ENCODE measurements around the gene ARL6IP4. TPM values are rescaled to one million over a fixed set of nuclear protein-coding genes. Genes with fewer than 3 reads are reported as not detected.

Gene ARL6IP4
- total RNA-seq, 1 donor from 2014 or later = 146 TPM

DNA sequence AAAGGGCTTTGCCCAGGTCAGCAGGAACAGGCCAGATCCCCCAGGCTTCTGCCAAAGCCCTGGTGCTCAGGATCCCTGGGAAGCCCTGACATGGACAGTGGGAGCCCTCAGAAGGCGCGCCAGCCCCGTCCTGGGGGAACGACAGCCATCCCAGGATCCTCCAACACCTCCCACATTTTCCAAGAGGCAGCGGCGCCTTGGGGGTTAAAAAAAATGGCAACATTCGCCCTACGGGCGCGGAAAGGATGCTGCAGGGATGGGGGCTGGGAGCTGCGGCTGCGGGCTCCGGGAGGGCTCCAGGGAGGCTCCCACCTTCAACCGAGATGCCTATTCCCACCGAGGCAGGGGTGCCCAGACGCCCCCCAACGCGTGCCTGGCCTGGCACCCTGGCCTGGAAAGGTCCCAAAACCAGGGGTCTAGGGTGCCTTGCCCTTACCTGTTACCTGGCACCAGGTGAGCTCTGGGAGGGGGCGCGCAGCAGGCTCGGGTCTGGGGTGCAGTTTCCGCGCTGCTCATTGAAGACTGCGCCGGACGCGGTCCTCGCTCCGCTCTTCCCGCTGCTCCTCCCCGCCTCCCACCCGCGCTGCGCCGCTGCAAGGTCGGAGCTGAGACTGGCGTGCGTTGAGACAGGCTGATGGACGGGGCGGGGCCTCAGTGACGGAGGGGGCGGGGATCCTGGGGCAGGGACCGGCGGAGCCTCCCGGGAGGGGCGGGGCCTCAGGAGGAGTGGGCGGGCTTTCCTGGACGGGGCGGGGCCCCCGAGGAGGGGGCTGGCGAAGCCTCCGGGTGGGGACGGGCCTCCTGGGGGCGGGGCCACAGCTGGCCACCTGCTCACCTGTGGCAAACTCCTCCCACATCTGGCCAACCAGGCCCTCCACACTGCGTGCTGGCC, 14.4 kb upstream of the ARL6IP4 start, which contains the start of gene ABCB9:
TSS of gene ABCB9 (minus strand) at position 613 of the 892 bp plus-strand sequence. CDS start 6,228 bp downstream, outside the sequence.
- peak; percentile 96 for DNase-seq (ENCODE audit: extremely low spot score, unreplicated experiment)
- H3K27me3 Mint-ChIP-seq = no peaks in the 10 kb centered on the region
- H3K9me3 Mint-ChIP-seq = no peaks in the 10 kb centered on the region
- H3K36me3 Mint-ChIP-seq = no peaks in the 10 kb centered on the region
- peak within 1 kb of the TSS; percentile 82 for H3K4me3 Mint-ChIP-seq
- peak within 1 kb of the TSS; percentile 37 for H3K27ac Mint-ChIP-seq
- TF ChIP-seq, protein P1, sequence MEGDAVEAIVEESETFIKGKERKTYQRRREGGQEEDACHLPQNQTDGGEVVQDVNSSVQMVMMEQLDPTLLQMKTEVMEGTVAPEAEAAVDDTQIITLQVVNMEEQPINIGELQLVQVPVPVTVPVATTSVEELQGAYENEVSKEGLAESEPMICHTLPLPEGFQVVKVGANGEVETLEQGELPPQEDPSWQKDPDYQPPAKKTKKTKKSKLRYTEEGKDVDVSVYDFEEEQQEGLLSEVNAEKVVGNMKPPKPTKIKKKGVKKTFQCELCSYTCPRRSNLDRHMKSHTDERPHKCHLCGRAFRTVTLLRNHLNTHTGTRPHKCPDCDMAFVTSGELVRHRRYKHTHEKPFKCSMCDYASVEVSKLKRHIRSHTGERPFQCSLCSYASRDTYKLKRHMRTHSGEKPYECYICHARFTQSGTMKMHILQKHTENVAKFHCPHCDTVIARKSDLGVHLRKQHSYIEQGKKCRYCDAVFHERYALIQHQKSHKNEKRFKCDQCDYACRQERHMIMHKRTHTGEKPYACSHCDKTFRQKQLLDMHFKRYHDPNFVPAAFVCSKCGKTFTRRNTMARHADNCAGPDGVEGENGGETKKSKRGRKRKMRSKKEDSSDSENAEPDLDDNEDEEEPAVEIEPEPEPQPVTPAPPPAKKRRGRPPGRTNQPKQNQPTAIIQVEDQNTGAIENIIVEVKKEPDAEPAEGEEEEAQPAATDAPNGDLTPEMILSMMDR (conservative IDR thresholded peaks at IDR 0.05) = peak; percentile 10
- peaks cover 10% of the 10 kb centered on the region for H3K4me1 Mint-ChIP-seq (ENCODE audit: unreplicated experiment)

DNA sequence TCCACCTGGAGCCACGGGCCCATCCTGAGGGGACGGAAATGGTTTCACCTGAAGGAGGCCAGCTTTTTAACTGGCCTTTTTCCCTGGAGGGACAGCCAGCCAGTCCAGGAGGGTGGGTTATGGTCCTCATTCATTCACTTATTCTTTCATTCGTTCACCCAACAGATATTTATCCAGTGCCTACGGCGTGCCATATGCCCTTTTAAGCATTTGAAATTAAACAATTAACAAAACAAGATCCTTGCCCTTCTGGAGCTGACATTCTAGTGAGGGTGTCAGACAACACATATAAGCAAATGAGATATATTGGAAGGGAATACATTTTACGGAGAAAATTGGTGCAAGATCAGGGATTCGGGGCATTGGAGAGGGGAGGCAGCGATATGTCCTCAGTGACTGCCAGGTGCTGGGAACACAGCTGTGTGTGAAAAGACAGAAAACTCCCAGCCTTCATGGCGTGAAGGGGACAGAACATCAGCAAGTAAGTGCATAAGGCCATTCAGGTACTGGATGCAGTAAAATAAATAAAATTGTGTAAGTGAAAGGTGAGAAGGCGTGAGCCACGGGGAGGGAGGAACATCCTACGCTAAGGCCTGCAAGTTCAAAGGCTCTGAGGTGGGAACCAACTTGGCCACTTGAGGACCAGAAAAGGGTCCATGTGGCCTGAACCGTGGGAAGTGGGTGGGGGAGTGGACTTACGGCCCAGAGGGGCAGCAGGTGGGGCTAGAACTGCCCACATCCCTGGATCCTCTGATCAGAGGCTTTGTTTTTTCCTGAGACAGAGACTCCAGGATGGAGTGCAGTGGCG, 13.5 kb upstream of the ARL6IP4 start:
- H3K27ac Mint-ChIP-seq = peak overlapping the region; percentile 37
- no peaks in the 10 kb centered on the region for H3K9me3 Mint-ChIP-seq
- no peaks in the 10 kb centered on the region for H3K27me3 Mint-ChIP-seq
- no peak for DNase-seq (ENCODE audit: extremely low spot score, unreplicated experiment)
- H3K4me1 Mint-ChIP-seq (ENCODE audit: unreplicated experiment) = peaks cover 10% of the 10 kb centered on the region
- H3K36me3 Mint-ChIP-seq = no peaks in the 10 kb centered on the region
- TF ChIP-seq, protein P1 (conservative IDR thresholded peaks at IDR 0.05) = no peak
- H3K4me3 Mint-ChIP-seq = peak overlapping the region; percentile 72

DNA sequence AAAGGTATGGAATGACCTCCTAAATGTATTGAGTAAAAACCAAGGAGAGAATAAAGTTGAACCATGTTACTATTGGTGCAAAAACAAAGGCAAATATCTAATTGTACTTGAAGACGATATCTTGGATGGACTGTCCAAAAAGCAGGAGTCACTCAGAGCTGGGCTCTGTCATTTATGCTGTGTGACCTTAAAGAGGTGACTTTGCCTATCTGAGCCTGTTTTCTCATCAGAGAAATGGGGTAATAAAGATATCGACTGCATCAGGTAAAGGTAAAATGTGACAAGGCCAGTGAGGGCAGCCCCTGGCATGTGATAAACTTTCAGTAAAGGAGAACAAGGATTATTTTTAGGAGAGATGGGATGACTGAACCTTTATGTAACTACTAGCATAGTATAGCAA, 12.4 kb upstream of the ARL6IP4 start:
- Mint-ChIP-seq H3K27me3 (no peaks in the 10 kb centered on the region), H3K4me3 (no peak overlapping the region), H3K27ac (no peak overlapping the region), H3K36me3 (no peaks in the 10 kb centered on the region), H3K4me1 (ENCODE audit: unreplicated experiment) (peaks cover 10% of the 10 kb centered on the region), H3K9me3 (no peaks in the 10 kb centered on the region)
- TF ChIP-seq, protein P1 (conservative IDR thresholded peaks at IDR 0.05) = no peak
- no peak for DNase-seq (ENCODE audit: extremely low spot score, unreplicated experiment)

DNA sequence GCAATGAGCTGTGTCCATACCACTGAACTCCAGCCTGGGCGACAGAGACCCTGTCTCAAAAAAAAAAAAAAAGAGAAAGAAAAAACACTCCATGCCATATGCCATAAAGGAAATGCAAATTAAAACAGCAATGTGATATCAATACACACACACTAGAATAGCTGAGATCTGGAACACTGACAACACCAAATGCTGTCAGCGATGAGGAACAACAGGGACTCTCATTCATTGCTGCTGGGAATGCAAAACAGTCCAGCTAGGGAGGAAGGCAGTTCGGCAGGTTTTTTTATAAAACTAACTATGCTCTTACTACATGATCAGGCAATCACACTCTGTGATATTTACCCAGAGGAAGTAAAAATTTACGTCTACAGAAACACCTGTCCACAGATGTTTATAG, 10.8 kb upstream of the ARL6IP4 start:
- TF ChIP-seq, protein P1 (conservative IDR thresholded peaks at IDR 0.05) = no peak
- no peaks in the 10 kb centered on the region for H3K27me3 Mint-ChIP-seq
- H3K27ac Mint-ChIP-seq = peak overlapping the region; percentile 32
- H3K4me1 Mint-ChIP-seq (ENCODE audit: unreplicated experiment) = peaks cover 15% of the 10 kb centered on the region
- no peak overlapping the region for H3K4me3 Mint-ChIP-seq
- no peaks in the 10 kb centered on the region for H3K36me3 Mint-ChIP-seq
- no peaks in the 10 kb centered on the region for H3K9me3 Mint-ChIP-seq
- no peak for DNase-seq (ENCODE audit: extremely low spot score, unreplicated experiment)

DNA sequence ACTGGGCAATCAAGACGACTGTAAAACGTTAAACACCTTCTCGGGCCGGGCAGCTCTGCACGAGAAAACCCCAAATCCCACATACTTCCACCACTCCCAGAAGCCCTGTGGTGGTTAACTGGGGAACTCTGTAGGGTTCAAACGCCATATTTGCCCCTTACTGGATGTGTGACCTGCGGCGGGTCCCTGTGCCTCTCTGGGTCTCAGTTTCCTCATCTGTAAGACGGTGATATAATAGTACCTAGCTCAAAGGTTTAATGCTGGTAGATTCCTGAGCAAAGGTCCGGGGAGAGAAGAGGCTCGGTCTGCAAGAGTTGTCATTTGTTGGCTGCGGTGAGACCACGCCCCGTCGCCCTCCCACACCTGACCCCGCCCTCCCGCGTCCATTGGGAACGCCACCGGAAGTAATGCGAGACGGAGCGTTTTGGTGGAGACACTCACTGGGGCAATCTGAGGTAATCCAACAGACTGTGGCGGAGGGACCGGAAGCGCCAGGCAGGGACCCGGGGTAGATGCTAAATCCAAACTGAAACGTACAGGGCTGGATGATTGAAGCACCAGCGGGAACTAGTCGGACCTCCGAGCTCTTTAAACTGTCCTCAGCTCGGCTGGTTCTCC, 6.1 kb upstream of the ARL6IP4 start:
- Mint-ChIP-seq H3K9me3 (no peaks in the 10 kb centered on the region), H3K4me3 (peak overlapping the region; percentile 98), H3K27ac (peak overlapping the region; percentile 98), H3K4me1 (ENCODE audit: unreplicated experiment) (peaks cover 13% of the 10 kb centered on the region), H3K27me3 (no peaks in the 10 kb centered on the region), H3K36me3 (no peaks in the 10 kb centered on the region)
- peak; percentile 98 for DNase-seq (ENCODE audit: extremely low spot score, unreplicated experiment)
- TF ChIP-seq, protein P1 (conservative IDR thresholded peaks at IDR 0.05) = no peak

All from type B pancreatic cell (in vitro differentiated cells).